HL-60/S4 (cell line): ENCODE measurements around the gene FAM229B.

Experiments used
- in situ Hi-C: fragments of 300-500 bp; cut with MboI; formaldehyde crosslinking; loops from 2 replicates; pipeline ENCODE4 v1.14.3; 2022; ENCODE audit warnings: low sequenced_read_pairs

The FAM229B gene

GRCh38 chr6:112128208-112128607 lies 40.8 kb downstream of the FAM229B start:
- in situ Hi-C loops: no loop called here

GRCh38 chr6:112130878-112131277 lies 43.5 kb downstream of the FAM229B start:
- in situ Hi-C loops: no loop called here

- in situ Hi-C loops: no loop called here
Observed at GRCh38 chr6:112139052-112139451, 51.7 kb downstream of the FAM229B start.

GRCh38 chr6:112141707-112142106 lies 54.3 kb downstream of the FAM229B start:
- in situ Hi-C loops: no loop called here

GRCh38 chr6:112144145-112144926 lies 56.9 kb downstream of the FAM229B start:
- in situ Hi-C loops: no loop called here

- in situ Hi-C loops: no loop called here
Observed at GRCh38 chr6:112145080-112145573, 57.7 kb downstream of the FAM229B start.

GRCh38 chr6:112148103-112148502 lies 60.7 kb downstream of the FAM229B start:
- in situ Hi-C loops: no loop called here

GRCh38 chr6:112149236-112149635 lies 61.8 kb downstream of the FAM229B start:
- in situ Hi-C loops: no loop called here

GRCh38 chr6:112149719-112150263 lies 62.4 kb downstream of the FAM229B start:
- in situ Hi-C loops: no loop called here

GRCh38 chr6:112150363-112150762 lies 63.0 kb downstream of the FAM229B start:
- in situ Hi-C loops: no loop called here
